ENCODE results near the gene CD164L2.

The CD164L2 gene

GRCh38 chr1:27361553-27361952 lies 21.6 kb downstream of the CD164L2 start:
- Histone ChIP-seq H2AFZ (ENCODE audit: low read depth, low read length) (no peak overlapping the region), H3K4me2 (ENCODE audit: low read length, poor library complexity, severe bottlenecking) (no peak overlapping the region), H3K79me1 (replicated peaks; ENCODE audit: low read length, poor library complexity, severe bottlenecking) (peaks cover 11% of the 10 kb centered on the region), H3K23ac (ENCODE audit: low read length in 2 of 2) (no peak overlapping the region), H3K27me3 (ENCODE audit: control insufficient read depth in 1 of 2, insufficient read depth in 1 of 2, low read length in 2 of 2) (no peaks in the 10 kb centered on the region), H3K9ac (ENCODE audit: low read length) (no peak overlapping the region), H4K91ac (ENCODE audit: low read length) (no peak overlapping the region), H3K14ac (ENCODE audit: low read length in 2 of 2) (no peak overlapping the region), H3K27ac (ENCODE audit: low read length, poor library complexity, severe bottlenecking) (no peak overlapping the region), H4K8ac (ENCODE audit: low read length) (no peak overlapping the region), H2BK15ac (ENCODE audit: low read depth, poor library complexity, severe bottlenecking) (no peak overlapping the region), H3K9me3 (ENCODE audit: control insufficient read depth, low read length) (no peaks in the 10 kb centered on the region), H3K36me3 (ENCODE audit: control insufficient read depth in 1 of 2, insufficient read depth in 2 of 2, low read depth in 1 of 2, low read length in 2 of 2) (peaks cover 73 to 77% of the 10 kb centered on the region in 2 experiments), H3K4me1 (ENCODE audit: control insufficient read depth, insufficient read depth, low read depth, low read length) (peaks cover 20% of the 10 kb centered on the region), H3K4me3 (ENCODE audit: insufficient read depth in 1 of 2, low read depth in 1 of 2, low read length in 2 of 2) (no peak overlapping the region), H3K18ac (ENCODE audit: low read depth in 1 of 2, low read length in 2 of 2) (no peak overlapping the region), H3K4ac (ENCODE audit: low read depth in 1 of 2, low read length in 2 of 2) (no peak overlapping the region), H2AK5ac (ENCODE audit: low read length, severe bottlenecking) (no peak overlapping the region), H2BK120ac (ENCODE audit: low read depth, low read length) (no peak overlapping the region), H2BK5ac (ENCODE audit: low read depth, low read length, poor library complexity, severe bottlenecking) (no peak overlapping the region), H2BK12ac (ENCODE audit: low read length in 2 of 2) (no peak overlapping the region)
- WGBS = 94% methylated on average over 8 of the region's 8 CpGs
- no peak for DNase-seq

DNA sequence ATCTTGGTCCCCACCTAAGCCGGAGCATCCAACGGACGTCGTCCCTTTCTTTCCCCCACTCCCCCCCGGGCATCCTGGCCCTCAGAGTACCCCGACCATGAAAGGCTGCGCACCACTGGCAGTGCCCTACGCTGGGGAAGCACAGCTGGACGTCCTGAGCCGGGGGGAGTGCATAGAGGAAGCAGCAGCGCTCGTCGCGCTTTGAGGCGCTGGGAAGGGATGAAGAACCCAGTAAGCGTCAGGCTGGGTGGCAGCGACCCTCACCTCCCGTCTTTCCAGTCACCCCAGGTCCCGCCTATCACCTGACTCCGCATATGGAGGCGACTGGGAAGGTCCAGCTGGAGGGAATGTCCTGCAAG lies 22.1 kb downstream of the CD164L2 start:
- Histone ChIP-seq H3K79me1 (replicated peaks; ENCODE audit: low read length, poor library complexity, severe bottlenecking) (peaks cover 11% of the 10 kb centered on the region), H3K14ac (ENCODE audit: low read length in 2 of 2) (no peak overlapping the region), H3K4me2 (ENCODE audit: low read length, poor library complexity, severe bottlenecking) (no peak overlapping the region), H2BK12ac (ENCODE audit: low read length in 2 of 2) (no peak overlapping the region), H3K23ac (ENCODE audit: low read length in 2 of 2) (no peak overlapping the region), H2BK15ac (ENCODE audit: low read depth, poor library complexity, severe bottlenecking) (no peak overlapping the region), H2AK5ac (ENCODE audit: low read length, severe bottlenecking) (no peak overlapping the region), H2BK120ac (ENCODE audit: low read depth, low read length) (no peak overlapping the region), H4K8ac (ENCODE audit: low read length) (no peak overlapping the region), H3K36me3 (ENCODE audit: control insufficient read depth in 1 of 2, insufficient read depth in 2 of 2, low read depth in 1 of 2, low read length in 2 of 2) (peaks cover 78 to 82% of the 10 kb centered on the region in 2 experiments), H3K4me1 (ENCODE audit: control insufficient read depth, insufficient read depth, low read depth, low read length) (peaks cover 20% of the 10 kb centered on the region), H3K9ac (ENCODE audit: low read length) (no peak overlapping the region), H3K18ac (ENCODE audit: low read depth in 1 of 2, low read length in 2 of 2) (no peak overlapping the region), H4K91ac (ENCODE audit: low read length) (no peak overlapping the region), H3K9me3 (ENCODE audit: control insufficient read depth, low read length) (no peaks in the 10 kb centered on the region), H3K4me3 (ENCODE audit: insufficient read depth in 1 of 2, low read depth in 1 of 2, low read length in 2 of 2) (no peak overlapping the region), H2BK5ac (ENCODE audit: low read depth, low read length, poor library complexity, severe bottlenecking) (no peak overlapping the region), H2AFZ (ENCODE audit: low read depth, low read length) (no peak overlapping the region), H3K27me3 (ENCODE audit: control insufficient read depth in 1 of 2, insufficient read depth in 1 of 2, low read length in 2 of 2) (no peaks in the 10 kb centered on the region), H3K4ac (ENCODE audit: low read depth in 1 of 2, low read length in 2 of 2) (no peak overlapping the region), H3K27ac (ENCODE audit: low read length, poor library complexity, severe bottlenecking) (no peak overlapping the region)
- 73% methylated on average over 21 of the region's 21 CpGs for WGBS
- no peak for DNase-seq

DNA sequence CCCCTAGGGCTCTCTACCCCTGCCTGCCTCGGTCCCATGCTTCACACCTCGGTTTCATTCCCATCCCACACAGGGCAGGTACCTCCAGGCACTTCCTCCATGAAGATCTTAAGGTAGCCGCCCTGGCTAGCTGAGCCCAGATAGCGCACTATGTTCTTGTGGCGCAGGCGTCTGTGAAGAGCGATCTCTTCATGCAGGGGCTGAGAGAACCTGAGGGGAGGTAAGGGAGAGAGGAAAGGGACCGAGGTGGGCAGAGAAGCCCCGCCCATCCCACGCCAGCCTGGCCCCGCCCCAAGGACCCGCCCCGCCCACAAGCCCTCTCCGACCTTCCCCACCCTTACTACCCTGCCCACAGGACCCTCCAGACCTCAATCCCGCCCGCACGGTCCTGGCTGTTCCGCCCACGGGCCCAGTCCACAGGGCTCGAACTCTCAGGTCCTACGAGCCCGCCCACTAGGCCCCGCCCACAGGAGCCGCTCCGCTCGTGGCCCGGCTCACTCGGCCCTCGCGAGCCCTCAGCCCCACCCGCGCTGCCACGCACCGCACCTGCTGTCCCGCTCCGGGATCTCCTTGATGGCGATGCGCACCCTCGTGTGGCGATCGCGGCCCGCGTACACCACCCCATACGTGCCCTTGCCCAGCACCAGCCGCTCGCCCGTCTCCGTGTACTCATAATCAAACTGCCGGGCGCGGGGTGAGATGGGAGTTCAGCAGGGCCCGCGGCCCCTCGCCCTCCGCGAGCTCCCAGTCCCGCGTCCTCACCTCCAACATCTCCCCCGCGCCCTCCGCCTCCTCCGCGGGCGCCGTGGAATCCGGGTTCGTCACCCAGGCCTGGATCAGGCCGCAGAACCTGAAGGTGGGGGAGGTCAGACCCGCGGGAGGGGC lies 22.7 kb downstream of the CD164L2 start:
- peak overlapping the region in 1 of 2 experiments; percentile 32 for H3K18ac ChIP-seq (ENCODE audit: low read depth in 1 of 2, low read length in 2 of 2)
- 31% methylated on average over 48 of the region's 71 CpGs for WGBS
- peak overlapping the region; percentile 15 for H2BK15ac ChIP-seq (ENCODE audit: low read depth, poor library complexity, severe bottlenecking)
- H4K91ac ChIP-seq (ENCODE audit: low read length) = peak overlapping the region; percentile 19
- no peak overlapping the region for H3K23ac ChIP-seq (ENCODE audit: low read length in 2 of 2)
- peak overlapping the region; percentile 9 for H4K8ac ChIP-seq (ENCODE audit: low read length)
- H3K27me3 ChIP-seq (ENCODE audit: control insufficient read depth in 1 of 2, insufficient read depth in 1 of 2, low read length in 2 of 2) = no peaks in the 10 kb centered on the region
- no peak overlapping the region for H2AK5ac ChIP-seq (ENCODE audit: low read length, severe bottlenecking)
- DNase-seq = no peak
- H3K4me2 ChIP-seq (ENCODE audit: low read length, poor library complexity, severe bottlenecking) = peak overlapping the region; percentile 4
- no peak overlapping the region for H3K4me3 ChIP-seq (ENCODE audit: insufficient read depth in 1 of 2, low read depth in 1 of 2, low read length in 2 of 2)
- H3K9me3 ChIP-seq (ENCODE audit: control insufficient read depth, low read length) = no peaks in the 10 kb centered on the region
- H3K79me1 ChIP-seq (replicated peaks; ENCODE audit: low read length, poor library complexity, severe bottlenecking) = peaks cover 11% of the 10 kb centered on the region
- H3K4me1 ChIP-seq (ENCODE audit: control insufficient read depth, insufficient read depth, low read depth, low read length) = peaks cover 20% of the 10 kb centered on the region
- no peak overlapping the region for H2BK120ac ChIP-seq (ENCODE audit: low read depth, low read length)
- H2AFZ ChIP-seq (ENCODE audit: low read depth, low read length) = no peak overlapping the region
- H3K9ac ChIP-seq (ENCODE audit: low read length) = no peak overlapping the region
- H2BK5ac ChIP-seq (ENCODE audit: low read depth, low read length, poor library complexity, severe bottlenecking) = no peak overlapping the region
- H3K36me3 ChIP-seq (ENCODE audit: control insufficient read depth in 1 of 2, insufficient read depth in 2 of 2, low read depth in 1 of 2, low read length in 2 of 2) = peaks cover 84 to 88% of the 10 kb centered on the region in 2 experiments
- H3K14ac ChIP-seq (ENCODE audit: low read length in 2 of 2) = no peak overlapping the region
- no peak overlapping the region for H3K4ac ChIP-seq (ENCODE audit: low read depth in 1 of 2, low read length in 2 of 2)
- H3K27ac ChIP-seq (ENCODE audit: low read length, poor library complexity, severe bottlenecking) = no peak overlapping the region
- peak overlapping the region in 1 of 2 experiments; percentile 10 for H2BK12ac ChIP-seq (ENCODE audit: low read length in 2 of 2)

GRCh38 chr1:27359822-27360158 lies 23.3 kb downstream of the CD164L2 start:
- H3K36me3 ChIP-seq (ENCODE audit: control insufficient read depth in 1 of 2, insufficient read depth in 2 of 2, low read depth in 1 of 2, low read length in 2 of 2) = peaks cover 90 to 91% of the 10 kb centered on the region in 2 experiments
- no peak overlapping the region for H3K4me3 ChIP-seq (ENCODE audit: insufficient read depth in 1 of 2, low read depth in 1 of 2, low read length in 2 of 2)
- H2AFZ ChIP-seq (ENCODE audit: low read depth, low read length) = no peak overlapping the region
- no peak for DNase-seq
- no peak overlapping the region for H3K27ac ChIP-seq (ENCODE audit: low read length, poor library complexity, severe bottlenecking)
- no peak overlapping the region for H2AK5ac ChIP-seq (ENCODE audit: low read length, severe bottlenecking)
- H3K79me1 ChIP-seq (replicated peaks; ENCODE audit: low read length, poor library complexity, severe bottlenecking) = peaks cover 9% of the 10 kb centered on the region
- H3K4me1 ChIP-seq (ENCODE audit: control insufficient read depth, insufficient read depth, low read depth, low read length) = peaks cover 15% of the 10 kb centered on the region
- WGBS = 68% methylated on average over 9 of the region's 9 CpGs
- H3K27me3 ChIP-seq (ENCODE audit: control insufficient read depth in 1 of 2, insufficient read depth in 1 of 2, low read length in 2 of 2) = no peaks in the 10 kb centered on the region
- H3K18ac ChIP-seq (ENCODE audit: low read depth in 1 of 2, low read length in 2 of 2) = no peak overlapping the region
- no peak overlapping the region for H3K23ac ChIP-seq (ENCODE audit: low read length in 2 of 2)
- H2BK120ac ChIP-seq (ENCODE audit: low read depth, low read length) = no peak overlapping the region
- no peak overlapping the region for H3K9ac ChIP-seq (ENCODE audit: low read length)
- H3K14ac ChIP-seq (ENCODE audit: low read length in 2 of 2) = no peak overlapping the region
- no peak overlapping the region for H4K8ac ChIP-seq (ENCODE audit: low read length)
- no peak overlapping the region for H2BK5ac ChIP-seq (ENCODE audit: low read depth, low read length, poor library complexity, severe bottlenecking)
- H3K4me2 ChIP-seq (ENCODE audit: low read length, poor library complexity, severe bottlenecking) = no peak overlapping the region
- no peak overlapping the region for H4K91ac ChIP-seq (ENCODE audit: low read length)
- H2BK15ac ChIP-seq (ENCODE audit: low read depth, poor library complexity, severe bottlenecking) = no peak overlapping the region
- no peak overlapping the region for H3K4ac ChIP-seq (ENCODE audit: low read depth in 1 of 2, low read length in 2 of 2)
- no peaks in the 10 kb centered on the region for H3K9me3 ChIP-seq (ENCODE audit: control insufficient read depth, low read length)
- peak overlapping the region in 1 of 2 experiments; percentile 10 for H2BK12ac ChIP-seq (ENCODE audit: low read length in 2 of 2)

All from mesenchymal stem cell (in vitro differentiated cells and primary cell).